Measurements from ENCODE around the gene CCNY. TPM values are rescaled to one million over a fixed set of nuclear protein-coding genes. Genes with fewer than 3 reads are reported as not detected.

CCNY gene
- total RNA-seq, 6 experiments from 2014 or later, result 22.4 to 49.2 (median 41.4) TPM

- DNase-seq (no peak), ATAC-seq (no peak)
- H3K4me1 ChIP-seq, result peaks cover 0 to 24% (median 7%) of the 10 kb centered on the region in 4 donors
- no peak for TF ChIP-seq POLR2A (IDR thresholded peaks at IDR 0.05)
- TF ChIP-seq CTCF (IDR thresholded peaks at IDR 0.05), result no peak
- intact Hi-C loops (cut with DNase I), result no loop called here
- WGBS (ENCODE audit: insufficient coverage, low coverage, low lambda C conversion rate, missing lambda C conversion rate), result 86% methylated on average over 5 of the region's 9 CpGs
- no peaks in the 10 kb centered on the region for H3K36me3 ChIP-seq
- H3K4me3 ChIP-seq, result no peak overlapping the region
- no peaks in the 10 kb centered on the region for H3K9me3 ChIP-seq
- no peaks in the 10 kb centered on the region for H3K27me3 ChIP-seq
- H3K27ac ChIP-seq, result no peak overlapping the region
Observed at GRCh38 chr10:35355971-35356724, 19.8 kb downstream of the CCNY start.

GRCh38 chr10:35356725-35357092 is 20.4 kb downstream of the CCNY start:
- no peaks in the 10 kb centered on the region for H3K36me3 ChIP-seq
- H3K4me3 ChIP-seq, result no peak overlapping the region
- no peak for ATAC-seq
- peaks cover 0 to 19% (median 5%) of the 10 kb centered on the region in 4 donors for H3K4me1 ChIP-seq
- WGBS (ENCODE audit: insufficient coverage, low coverage, low lambda C conversion rate, missing lambda C conversion rate), result 52% methylated on average over 2 of the region's 2 CpGs
- intact Hi-C loops (cut with DNase I), result no loop called here
- H3K9me3 ChIP-seq, result no peaks in the 10 kb centered on the region
- H3K27ac ChIP-seq, result no peak overlapping the region
- no peaks in the 10 kb centered on the region for H3K27me3 ChIP-seq
- DNase-seq, result no peak
- no peak for TF ChIP-seq POLR2A (IDR thresholded peaks at IDR 0.05)
- no peak for TF ChIP-seq CTCF (IDR thresholded peaks at IDR 0.05)

GRCh38 chr10:35359056-35359455 is 22.7 kb downstream of the CCNY start:
- no peak for ATAC-seq
- TF ChIP-seq CTCF (IDR thresholded peaks at IDR 0.05), result no peak
- WGBS (ENCODE audit: insufficient coverage, low coverage, low lambda C conversion rate, missing lambda C conversion rate), result 43% methylated on average over 1 of the region's 2 CpGs
- Histone ChIP-seq H3K9me3 (no peaks in the 10 kb centered on the region), H3K27ac (no peak overlapping the region), H3K36me3 (no peaks in the 10 kb centered on the region), H3K4me3 (no peak overlapping the region), H3K4me1 (no peaks in the 10 kb centered on the region), H3K27me3 (no peaks in the 10 kb centered on the region)
- DNase-seq, result no peak
- intact Hi-C loops (cut with DNase I), result no loop called here

GRCh38 chr10:35359873-35360272 is 23.6 kb downstream of the CCNY start:
- ATAC-seq, result peak in 3 of 4 donors; percentile 41 to 65 (median 57)
- WGBS (ENCODE audit: insufficient coverage, low coverage, low lambda C conversion rate, missing lambda C conversion rate), result 50% methylated on average over 4 of the region's 4 CpGs
- H3K9me3 ChIP-seq, result no peaks in the 10 kb centered on the region
- H3K36me3 ChIP-seq, result no peaks in the 10 kb centered on the region
- H3K27me3 ChIP-seq, result no peaks in the 10 kb centered on the region
- no peak overlapping the region for H3K27ac ChIP-seq
- intact Hi-C loops (cut with DNase I), result no loop called here
- H3K4me1 ChIP-seq, result peaks cover 0 to 6% (median under 1%) of the 10 kb centered on the region in 4 donors
- no peak for DNase-seq
- TF ChIP-seq POLR2A (IDR thresholded peaks at IDR 0.05) (no peak), CTCF (IDR thresholded peaks at IDR 0.05) (no peak)
- H3K4me3 ChIP-seq, result no peak overlapping the region
